Neural crest cell (in vitro differentiated cells): ENCODE data around the gene DPY19L1. TPM values are rescaled to one million over a fixed set of nuclear protein-coding genes. Genes with fewer than 3 reads are reported as not detected.
"Not testable (repeated sequence)": the region's sequence is repeated elsewhere in the genome, so short reads cannot be mapped to it uniquely, and the experiment has no call there.

ENCODE experiments used
- DNase-seq: peaks from one replicate; pipeline ENCODE4 v3.0.0; 2021; ENCODE audit warnings: low read depth, mixed read lengths, low spot score
- H3K27ac Mint-ChIP-seq: one replicate; pipeline ENCODE4 v1.8.0; 2021; ENCODE audit warnings: mild to moderate bottlenecking, mixed read lengths; ENCODE audit not compliant: unreplicated experiment
- H3K27me3 Mint-ChIP-seq: 2 replicates; pipeline ENCODE4 v1.8.0; 2021; ENCODE audit warnings: low read depth, mild to moderate bottlenecking, mixed read lengths
- H3K36me3 Mint-ChIP-seq: 2 replicates; pipeline ENCODE4 v1.8.0; 2021; ENCODE audit warnings: low read depth, mild to moderate bottlenecking, mixed read lengths
- H3K4me1 Mint-ChIP-seq: 2 replicates; pipeline ENCODE4 v1.8.0; 2021; ENCODE audit warnings: mixed read lengths
- H3K4me3 Mint-ChIP-seq: one replicate; pipeline ENCODE4 v1.8.0; 2021; ENCODE audit warnings: mild to moderate bottlenecking, mixed read lengths
- H3K9me3 Mint-ChIP-seq: 2 replicates; pipeline ENCODE4 v1.8.0; 2021; ENCODE audit warnings: mixed read lengths
- total RNA-seq: library from RNA; stranded (reverse); gene quantifications from 2 replicates; pipeline ENCODE4 v1.2.1, GENCODE V29; 2021
- TF ChIP-seq, protein P1 (sequence below): fragments of 200-600 bp; sonication (generic); conservative IDR thresholded peaks from 2 replicates; pipeline ENCODE4 v1.5.0; 2021; ENCODE audit warnings: antibody characterized with exemption, mild to moderate bottlenecking

The DPY19L1 gene
- total RNA-seq, 1 donor from 2014 or later = 37.4 TPM

DNA sequence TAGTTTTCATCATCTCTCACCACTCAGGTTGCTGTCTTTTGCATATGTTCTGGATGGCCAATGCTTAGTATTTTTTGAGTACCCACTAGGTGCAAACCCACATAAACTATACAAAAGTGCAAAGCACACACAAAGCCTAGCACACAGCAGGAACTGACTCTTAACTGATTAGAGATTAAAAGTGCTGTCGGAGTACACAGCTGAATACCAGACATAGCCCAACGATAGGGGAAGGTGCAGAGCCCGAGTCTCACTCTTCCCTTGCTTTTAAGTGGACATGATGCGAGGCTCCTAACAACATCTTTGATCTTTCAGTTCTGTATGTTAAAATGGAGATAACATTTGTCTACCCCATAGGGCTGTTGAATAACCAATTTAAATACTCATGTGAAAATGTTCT is 90.8 kb downstream of the DPY19L1 start:
- no peak for DNase-seq
- no peak overlapping the region for H3K27ac Mint-ChIP-seq
- TF ChIP-seq, protein P1, sequence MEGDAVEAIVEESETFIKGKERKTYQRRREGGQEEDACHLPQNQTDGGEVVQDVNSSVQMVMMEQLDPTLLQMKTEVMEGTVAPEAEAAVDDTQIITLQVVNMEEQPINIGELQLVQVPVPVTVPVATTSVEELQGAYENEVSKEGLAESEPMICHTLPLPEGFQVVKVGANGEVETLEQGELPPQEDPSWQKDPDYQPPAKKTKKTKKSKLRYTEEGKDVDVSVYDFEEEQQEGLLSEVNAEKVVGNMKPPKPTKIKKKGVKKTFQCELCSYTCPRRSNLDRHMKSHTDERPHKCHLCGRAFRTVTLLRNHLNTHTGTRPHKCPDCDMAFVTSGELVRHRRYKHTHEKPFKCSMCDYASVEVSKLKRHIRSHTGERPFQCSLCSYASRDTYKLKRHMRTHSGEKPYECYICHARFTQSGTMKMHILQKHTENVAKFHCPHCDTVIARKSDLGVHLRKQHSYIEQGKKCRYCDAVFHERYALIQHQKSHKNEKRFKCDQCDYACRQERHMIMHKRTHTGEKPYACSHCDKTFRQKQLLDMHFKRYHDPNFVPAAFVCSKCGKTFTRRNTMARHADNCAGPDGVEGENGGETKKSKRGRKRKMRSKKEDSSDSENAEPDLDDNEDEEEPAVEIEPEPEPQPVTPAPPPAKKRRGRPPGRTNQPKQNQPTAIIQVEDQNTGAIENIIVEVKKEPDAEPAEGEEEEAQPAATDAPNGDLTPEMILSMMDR = no peak
- no peaks in the 10 kb centered on the region for H3K36me3 Mint-ChIP-seq
- no peaks in the 10 kb centered on the region for H3K27me3 Mint-ChIP-seq
- no peaks in the 10 kb centered on the region for H3K9me3 Mint-ChIP-seq
- H3K4me1 Mint-ChIP-seq = no peaks in the 10 kb centered on the region
- H3K4me3 Mint-ChIP-seq = no peak overlapping the region

DNA sequence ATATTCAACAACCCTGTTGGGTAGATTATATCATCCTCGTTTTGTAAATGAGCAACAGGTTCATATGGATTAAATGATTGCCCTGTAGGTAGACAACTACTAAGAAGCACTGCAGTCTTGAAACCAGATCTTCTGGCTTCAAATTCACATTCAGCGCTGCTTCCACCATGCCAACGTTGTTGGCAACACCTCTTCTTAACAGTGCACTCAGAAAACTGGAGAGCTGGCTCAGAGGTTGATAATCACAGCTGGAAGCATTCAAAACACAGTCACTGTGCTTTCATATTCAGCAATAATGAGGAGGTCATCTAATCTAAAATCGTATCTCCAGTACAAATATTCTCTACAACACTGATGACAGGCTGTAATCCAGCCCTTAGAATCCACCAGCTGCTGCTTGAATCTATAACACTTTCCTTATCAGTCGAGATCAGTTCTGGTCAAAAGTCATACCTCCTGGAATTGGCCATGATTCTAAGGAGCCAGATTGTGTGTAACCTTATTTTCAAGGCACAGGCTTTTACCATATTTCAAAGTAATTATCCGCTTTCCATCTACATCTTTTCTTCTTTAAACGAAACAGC is 91.3 kb downstream of the DPY19L1 start:
- H3K27ac Mint-ChIP-seq, H3K4me1 Mint-ChIP-seq, H3K36me3 Mint-ChIP-seq, H3K27me3 Mint-ChIP-seq, H3K4me3 Mint-ChIP-seq, H3K9me3 Mint-ChIP-seq, DNase-seq: not testable (repeated sequence)

DNA sequence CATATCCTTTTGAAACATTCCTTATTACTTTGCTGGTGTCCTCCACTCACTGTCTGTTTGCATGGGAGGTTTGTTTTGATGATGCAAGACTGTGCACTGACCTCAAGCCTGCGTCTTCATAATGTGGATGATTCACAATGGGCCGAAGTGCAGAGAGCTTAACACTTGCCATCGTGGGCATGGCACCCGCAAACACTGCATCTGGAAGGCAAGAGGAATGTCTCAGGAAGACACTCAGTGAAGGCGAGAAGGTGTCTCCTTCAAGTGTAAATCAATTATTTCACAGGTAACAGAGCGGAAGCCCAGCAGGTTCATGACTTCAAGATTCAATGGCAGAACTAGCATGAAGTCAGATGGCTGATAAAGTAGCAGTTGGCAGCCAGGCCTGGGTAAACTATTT is 98.1 kb downstream of the DPY19L1 start:
- TF ChIP-seq, protein P1 = no peak
- Mint-ChIP-seq H3K27ac (no peak overlapping the region), H3K4me1 (no peaks in the 10 kb centered on the region)

DNA sequence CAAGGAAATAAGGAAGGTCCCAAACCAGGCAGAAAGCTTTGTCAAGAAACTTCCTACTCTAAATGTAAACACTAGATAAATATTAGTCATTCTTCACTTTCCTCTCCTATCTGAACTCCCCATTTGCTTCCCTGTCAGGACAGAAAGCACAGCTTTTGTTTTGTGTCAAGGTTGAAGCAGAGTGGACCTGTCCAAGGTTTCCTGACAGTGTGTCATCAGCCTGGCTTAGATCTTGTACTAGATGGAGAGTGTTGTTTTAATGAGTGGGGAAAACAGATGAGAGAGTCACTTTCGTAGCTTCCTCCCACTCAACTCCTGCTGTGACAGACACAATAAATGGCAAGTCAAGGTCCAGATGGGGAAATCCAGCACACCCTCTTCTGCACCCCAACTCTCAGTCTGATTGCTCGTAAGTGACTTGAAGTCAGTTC is 101.5 kb downstream of the DPY19L1 start:
- not testable (repeated sequence) for H3K27ac Mint-ChIP-seq, H3K9me3 Mint-ChIP-seq, DNase-seq, H3K4me1 Mint-ChIP-seq, H3K27me3 Mint-ChIP-seq, H3K4me3 Mint-ChIP-seq
- H3K36me3 Mint-ChIP-seq = peaks cover 21% of the 10 kb centered on the region

More for the DNA sequence above, 98.1 kb downstream of the DPY19L1 start:
- no peaks in the 10 kb centered on the region for H3K27me3 Mint-ChIP-seq
- peaks cover 18% of the 10 kb centered on the region for H3K36me3 Mint-ChIP-seq
- H3K9me3 Mint-ChIP-seq = no peaks in the 10 kb centered on the region
- DNase-seq = no peak
- no peak overlapping the region for H3K4me3 Mint-ChIP-seq

DNA sequence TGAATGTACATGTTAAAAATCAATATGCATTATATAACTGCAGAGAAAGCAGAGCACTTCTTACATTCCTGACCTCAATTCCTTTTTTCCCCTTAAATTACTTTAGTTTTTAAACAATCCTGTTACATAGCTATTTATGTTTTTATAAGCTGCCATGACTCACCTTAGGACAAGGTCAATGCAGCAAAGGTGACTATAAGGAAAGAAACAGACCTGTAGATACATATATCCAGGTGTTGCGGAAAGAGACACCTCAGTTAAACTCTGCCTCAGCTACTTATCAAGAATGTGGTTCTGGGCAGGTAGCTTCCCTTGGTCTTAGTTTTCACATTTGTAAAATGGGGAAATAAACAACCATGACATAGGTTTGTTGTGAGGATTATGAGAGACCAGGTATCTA is 105.5 kb downstream of the DPY19L1 start:
- Mint-ChIP-seq H3K36me3 (peaks cover 22% of the 10 kb centered on the region), H3K4me3 (no peak overlapping the region), H3K4me1 (no peaks in the 10 kb centered on the region), H3K27ac (no peak overlapping the region), H3K9me3 (no peaks in the 10 kb centered on the region), H3K27me3 (no peaks in the 10 kb centered on the region)
- TF ChIP-seq, protein P1 = no peak
- no peak for DNase-seq

DNA sequence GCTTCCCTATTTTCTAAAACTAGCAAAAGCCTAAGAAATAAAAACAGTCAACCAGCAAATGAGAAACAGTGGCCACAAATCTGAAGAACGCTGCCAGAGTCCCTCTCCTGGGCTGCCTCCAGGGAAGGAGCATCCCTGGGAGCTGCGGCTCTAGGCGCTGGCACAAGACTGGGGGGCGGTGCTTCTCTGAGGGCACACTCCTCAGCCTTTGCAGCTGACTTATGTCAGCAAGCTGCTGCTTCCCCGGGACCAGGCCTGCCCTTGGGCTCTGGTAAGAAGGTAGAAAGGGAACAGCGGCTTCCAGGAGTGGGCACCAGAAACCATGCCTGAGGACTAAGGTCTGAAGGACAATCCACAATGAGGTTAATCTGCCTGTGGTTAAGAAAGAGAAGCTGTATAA is 107.5 kb downstream of the DPY19L1 start:
- H3K27me3 Mint-ChIP-seq, H3K9me3 Mint-ChIP-seq, DNase-seq, H3K4me3 Mint-ChIP-seq, H3K4me1 Mint-ChIP-seq, H3K27ac Mint-ChIP-seq: not testable (repeated sequence)
- peaks cover 20% of the 10 kb centered on the region for H3K36me3 Mint-ChIP-seq

DNA sequence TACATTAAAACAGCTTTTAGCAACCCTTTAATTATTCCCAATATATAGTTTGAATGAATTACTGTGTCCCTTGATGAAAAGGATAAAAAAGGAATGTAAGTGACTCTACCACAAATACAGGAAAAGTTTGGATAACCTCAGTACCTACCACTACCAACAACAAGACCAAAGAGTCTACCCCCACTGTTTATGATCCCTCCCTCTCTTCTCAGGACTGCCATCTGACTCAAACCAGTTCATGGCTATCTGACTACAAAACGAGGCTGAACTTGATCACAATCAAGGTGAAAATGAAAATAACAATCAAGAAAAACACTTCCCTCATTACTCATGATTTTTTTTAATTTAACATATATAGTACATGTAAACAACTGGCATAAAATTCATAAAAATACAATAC is 108.7 kb downstream of the DPY19L1 start:
- TF ChIP-seq, protein P1 = no peak
- Mint-ChIP-seq H3K9me3 (peaks cover 3% of the 10 kb centered on the region), H3K36me3 (peaks cover 14% of the 10 kb centered on the region), H3K27ac (no peak overlapping the region), H3K4me1 (no peaks in the 10 kb centered on the region), H3K4me3 (no peak overlapping the region), H3K27me3 (no peaks in the 10 kb centered on the region)
- DNase-seq = no peak
